A673 (cell line): ENCODE results near the gene P2RY2. TPM values are rescaled to one million over a fixed set of nuclear protein-coding genes. Genes with fewer than 3 reads are reported as not detected.

ENCODE experiments used
- BruUV-seq: library from RNA; stranded (reverse); fragments of 400-500 nt; replicated peaks from 2 replicates; lab custom pipeline; 2021; lab: Mats Ljungman, UMichigan
- CTCF ChIA-PET: fragments of 300-600 bp; sonication (Branson Sonifier 250); formaldehyde crosslinking; loops from one replicate; lab custom pipeline; 2022; ENCODE audit warnings: antibody characterized with exemption; lab: Charles Lee
- POLR2A ChIA-PET: fragments of 300-600 bp; sonication (Branson Sonifier 250); formaldehyde crosslinking; loops from one replicate; lab custom pipeline; 2022; ENCODE audit warnings: antibody characterized with exemption; ENCODE audit not compliant: low non-redundant PET; lab: Charles Lee
- DNase-seq: peaks from one replicate; pipeline ENCODE4 v3.0.0-alpha.2; 2015; ENCODE audit warnings: low spot score
- H3K27ac ChIP-seq: fragments of 200-600 bp; sonication (generic); 2 replicates; pipeline ENCODE4 v1.5.1; 2016; ENCODE audit warnings: mixed run types, low read depth, mild to moderate bottlenecking, mixed read lengths, antibody characterized with exemption, low read length; ENCODE audit not compliant: poor library complexity, severe bottlenecking
- H3K27me3 ChIP-seq: fragments of 200-600 bp; sonication (generic); replicated peaks from 2 replicates; pipeline ENCODE4 v1.6.1; 2017; ENCODE audit warnings: mixed run types, low read depth, mild to moderate bottlenecking, mixed read lengths, antibody characterized with exemption, low read length; ENCODE audit not compliant: insufficient read depth, poor library complexity
- H3K36me3 ChIP-seq: fragments of 200-600 bp; sonication (generic); 2 replicates; pipeline ENCODE4 v1.6.1; 2016; ENCODE audit warnings: mixed run types, mild to moderate bottlenecking, mixed read lengths, antibody characterized with exemption, low read length; ENCODE audit not compliant: insufficient read depth, poor library complexity, severe bottlenecking
- H3K4me1 ChIP-seq: fragments of 200-600 bp; sonication (generic); 2 replicates; pipeline ENCODE4 v1.6.1; 2017; ENCODE audit warnings: mixed run types, mild to moderate bottlenecking, mixed read lengths, antibody characterized with exemption, low read length; ENCODE audit not compliant: insufficient read depth, poor library complexity, severe bottlenecking
- H3K4me3 ChIP-seq: fragments of 200-600 bp; sonication (generic); 2 replicates; pipeline ENCODE4 v1.5.1; 2016; ENCODE audit warnings: low read depth, mixed run types, mild to moderate bottlenecking, mixed read lengths, low read length; ENCODE audit not compliant: poor library complexity, severe bottlenecking
- H3K9me3 ChIP-seq: fragments of 200-600 bp; sonication (generic); 2 replicates; pipeline ENCODE4 v1.6.1; 2016; ENCODE audit warnings: mixed run types, low read depth, mild to moderate bottlenecking, mixed read lengths, antibody characterized with exemption, low read length; ENCODE audit not compliant: poor library complexity, severe bottlenecking
- CTCF ChIP-seq: fragments of 300-800, 200-600 bp; sonication (generic); conservative IDR thresholded peaks from 2 replicates; pipeline ENCODE4 v1.5.1; 2017; ENCODE audit warnings: low read depth, mild to moderate bottlenecking, antibody characterized with exemption, low read length, moderate library complexity, mixed read lengths
- EZH2 ChIP-seq: fragments of 200-600 bp; sonication (generic); IDR thresholded peaks from 2 replicates; pipeline ENCODE4 v1.6.1; 2017; ENCODE audit warnings: borderline replicate concordance, low read depth, mild to moderate bottlenecking, mixed read lengths, antibody characterized with exemption, low read length; ENCODE audit not compliant: poor library complexity, severe bottlenecking
- intact Hi-C: fragments of 100-400 bp; cut with micrococcal nuclease; formaldehyde crosslinking; loops from one replicate; pipeline ENCODE4 v1.10.0; 2022; ENCODE audit not compliant: unreplicated experiment
- total RNA-seq: library from RNA; stranded (reverse); gene quantifications from 2 replicates; pipeline ENCODE4 v1.2.3, GENCODE V29; 2021

P2RY2 gene
- total RNA-seq, 1 experiment from 2014 or later = not detected

- no peaks in the 10 kb centered on the region for H3K36me3 ChIP-seq
- intact Hi-C loops = no loop called here
- no peak overlapping the region for H3K27ac ChIP-seq
- no TSS peak for BruUV-seq
- H3K4me1 ChIP-seq = no peaks in the 10 kb centered on the region
- H3K9me3 ChIP-seq = no peaks in the 10 kb centered on the region
- DNase-seq = no peak
- H3K27me3 ChIP-seq = no peaks in the 10 kb centered on the region
- POLR2A ChIA-PET = no interaction called here
- H3K4me3 ChIP-seq = no peak overlapping the region
- CTCF ChIA-PET = interaction anchor here (0.5 kb wide), 1 partner anchor 490 kb away, joined by 6 read pairs; no protein-coding TSS in a partner anchor
- no peak for TF ChIP-seq EZH2
Measured at GRCh38 chr11:73205661-73206343, 12.3 kb upstream of the P2RY2 start.

GRCh38 chr11:73206801-73207200 is 11.3 kb upstream of the P2RY2 start:
- ChIA-PET POLR2A (interaction anchor here (0.7 kb wide), 1 partner anchor 669 kb away, joined by 3 read pairs; no protein-coding TSS in a partner anchor), CTCF (interaction anchor here (0.6 kb wide), 1 partner anchor 38 kb away, joined by 5 read pairs; no protein-coding TSS in a partner anchor)
- H3K27ac ChIP-seq = no peak overlapping the region
- TF ChIP-seq EZH2 (no peak), CTCF (no peak)
- H3K4me1 ChIP-seq = no peaks in the 10 kb centered on the region
- intact Hi-C loops = no loop called here
- no peak overlapping the region for H3K4me3 ChIP-seq
- no peak for DNase-seq
- H3K27me3 ChIP-seq = no peaks in the 10 kb centered on the region
- BruUV-seq = no TSS peak
- no peaks in the 10 kb centered on the region for H3K36me3 ChIP-seq
- H3K9me3 ChIP-seq = no peaks in the 10 kb centered on the region

- intact Hi-C loops = no loop called here
- Histone ChIP-seq H3K9me3 (no peaks in the 10 kb centered on the region), H3K4me1 (no peaks in the 10 kb centered on the region), H3K4me3 (no peak overlapping the region), H3K27ac (no peak overlapping the region), H3K36me3 (no peaks in the 10 kb centered on the region), H3K27me3 (no peaks in the 10 kb centered on the region)
- ChIA-PET POLR2A (no interaction called here), CTCF (no interaction called here)
- DNase-seq = no peak
- TF ChIP-seq EZH2 (no peak), CTCF (no peak)
- no TSS peak for BruUV-seq
Measured at GRCh38 chr11:73209892-73210291, 8.2 kb upstream of the P2RY2 start.
